ENCODE data around the gene MCOLN3.
A peak's percentile ranks its signal among the peaks of the same experiment; 100 is the strongest.

MCOLN3 gene, protein sequence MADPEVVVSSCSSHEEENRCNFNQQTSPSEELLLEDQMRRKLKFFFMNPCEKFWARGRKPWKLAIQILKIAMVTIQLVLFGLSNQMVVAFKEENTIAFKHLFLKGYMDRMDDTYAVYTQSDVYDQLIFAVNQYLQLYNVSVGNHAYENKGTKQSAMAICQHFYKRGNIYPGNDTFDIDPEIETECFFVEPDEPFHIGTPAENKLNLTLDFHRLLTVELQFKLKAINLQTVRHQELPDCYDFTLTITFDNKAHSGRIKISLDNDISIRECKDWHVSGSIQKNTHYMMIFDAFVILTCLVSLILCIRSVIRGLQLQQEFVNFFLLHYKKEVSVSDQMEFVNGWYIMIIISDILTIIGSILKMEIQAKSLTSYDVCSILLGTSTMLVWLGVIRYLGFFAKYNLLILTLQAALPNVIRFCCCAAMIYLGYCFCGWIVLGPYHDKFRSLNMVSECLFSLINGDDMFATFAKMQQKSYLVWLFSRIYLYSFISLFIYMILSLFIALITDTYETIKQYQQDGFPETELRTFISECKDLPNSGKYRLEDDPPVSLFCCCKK
- 17.7 to 57.7 (median 33.0) reads per million in 18 experiments for total RNA-seq

DNA sequence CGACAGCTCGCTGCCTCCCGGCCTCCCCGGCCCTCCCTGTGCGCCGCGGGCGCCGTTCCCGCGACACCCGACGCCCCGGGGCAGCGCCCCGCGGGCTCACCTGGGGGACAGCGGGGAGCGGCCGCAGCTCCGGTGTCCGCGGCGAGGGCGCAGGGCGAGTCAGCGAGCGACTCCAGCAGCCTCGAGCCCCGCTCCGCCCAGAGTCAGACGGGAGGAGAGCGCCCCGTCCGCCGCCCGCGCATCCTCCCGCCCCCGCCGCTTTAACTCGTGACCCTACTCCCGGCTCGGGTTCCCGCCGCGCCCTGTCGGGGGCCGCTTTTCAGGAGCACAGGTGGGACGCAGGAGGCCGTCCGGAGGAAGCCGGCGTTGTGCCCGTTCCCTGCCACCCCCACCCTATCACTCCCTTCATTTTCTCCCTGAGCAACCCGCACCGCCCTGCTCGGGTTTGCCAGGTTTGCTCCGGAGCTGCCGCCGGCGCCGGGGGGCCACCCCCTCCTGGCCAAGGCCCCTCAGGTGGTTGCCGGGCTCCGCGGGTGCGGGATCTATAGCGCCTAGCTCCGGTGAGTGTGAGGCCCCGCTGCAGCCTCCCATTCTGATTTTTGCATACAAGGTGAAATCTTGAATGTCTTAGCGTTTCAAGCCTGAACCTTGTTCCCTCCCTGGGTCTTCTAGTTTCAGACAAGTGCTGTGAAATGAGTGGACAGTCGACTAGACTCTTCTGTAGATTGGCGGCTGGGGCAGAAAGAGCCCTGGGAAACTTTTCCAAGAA lies at the start of gene MCOLN3:
TSS of gene MCOLN3 (minus strand) at position 205 of the 769 bp plus-strand sequence. CDS start 3,140 bp downstream, outside the sequence.
- peak in 1 of 2 donors; percentile 64 for DNase-seq

DNA sequence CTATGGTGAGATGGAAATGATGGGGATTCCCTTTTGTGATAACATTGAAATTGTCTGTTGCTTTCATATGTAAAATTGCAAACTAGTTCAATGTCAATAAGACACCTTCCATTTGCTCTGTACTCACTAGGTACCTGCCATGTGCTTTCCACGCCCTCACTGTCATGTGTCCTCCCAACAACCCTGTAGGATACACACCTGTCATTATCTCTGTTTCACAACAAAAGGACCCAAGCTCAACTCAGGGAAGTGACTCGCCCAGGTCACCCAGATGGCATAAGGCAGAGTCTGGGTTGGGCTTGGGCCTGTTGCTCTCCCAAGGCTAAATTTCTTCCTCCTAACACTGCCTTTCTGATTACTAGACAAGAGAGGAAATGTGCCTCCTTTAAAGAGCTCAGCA lies 45.3 kb upstream of the MCOLN3 start:
- DNase-seq, result no peak

DNA sequence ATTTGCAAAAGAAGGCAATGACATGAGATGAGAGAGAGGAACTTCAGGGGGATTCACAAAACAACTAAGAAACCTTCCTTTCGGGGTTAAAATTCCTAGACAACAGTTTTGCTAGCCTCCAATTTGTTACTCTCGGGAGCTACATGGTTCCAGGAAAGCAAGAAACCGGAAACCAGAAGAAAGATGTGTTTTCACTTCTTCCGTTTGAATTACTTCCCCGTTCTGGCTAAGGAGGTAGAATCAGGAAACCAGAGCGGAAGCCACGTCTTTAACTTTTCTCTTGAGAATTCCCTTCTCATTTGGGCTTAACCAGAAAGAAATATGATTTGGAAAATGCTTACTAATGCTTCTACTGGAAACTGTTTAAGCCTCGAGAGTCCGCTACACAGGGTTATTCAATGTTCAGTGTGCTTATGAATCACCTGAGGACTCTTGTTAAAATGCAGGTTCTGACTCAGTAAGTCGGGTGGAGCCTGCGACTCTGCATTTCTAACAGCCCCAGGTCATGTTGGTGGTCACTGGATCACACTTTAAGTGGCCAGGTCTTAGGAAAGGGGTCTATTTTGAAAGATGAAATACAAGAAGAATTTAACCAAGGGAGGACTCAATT lies 43.5 kb upstream of the MCOLN3 start:
- peak; percentile 11 to 23 for DNase-seq

DNA sequence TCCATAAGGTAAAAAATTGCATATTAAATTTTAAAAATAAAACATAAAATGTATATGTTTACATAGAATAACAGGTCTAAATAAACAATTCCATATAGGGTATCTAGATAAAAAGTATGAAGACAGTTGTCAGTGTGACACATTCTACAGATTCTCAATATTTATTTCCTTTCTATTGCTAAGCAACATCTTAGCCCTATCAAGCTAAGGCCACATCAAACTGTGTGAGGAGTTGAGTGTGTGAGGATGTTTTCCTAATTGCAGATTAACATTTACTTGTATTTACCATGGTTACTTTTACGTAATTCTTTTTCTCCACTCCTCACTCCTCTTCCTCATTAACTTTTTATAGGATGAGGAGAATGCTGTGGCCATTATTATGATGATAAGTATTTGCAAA lies 41.9 kb upstream of the MCOLN3 start:
- DNase-seq, result no peak

DNA sequence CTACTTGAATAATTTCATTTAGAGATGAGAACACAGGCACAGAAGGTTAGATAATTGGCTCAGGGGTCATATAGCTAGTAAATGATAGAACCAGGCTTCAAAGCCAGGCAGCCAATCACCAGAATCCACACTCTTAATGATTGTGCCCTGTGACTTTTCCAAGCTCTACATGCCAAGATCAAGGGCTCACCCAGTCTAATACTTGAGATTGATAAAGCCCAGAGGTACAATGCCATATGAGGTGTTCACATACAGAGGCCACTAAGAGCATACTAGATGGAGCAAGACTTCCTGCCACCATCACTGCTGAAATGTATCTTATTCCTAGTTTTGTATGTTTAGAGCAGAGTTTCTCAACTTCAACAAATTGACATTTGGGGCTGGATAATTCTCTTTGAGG lies 40.9 kb upstream of the MCOLN3 start:
- DNase-seq, result no peak

DNA sequence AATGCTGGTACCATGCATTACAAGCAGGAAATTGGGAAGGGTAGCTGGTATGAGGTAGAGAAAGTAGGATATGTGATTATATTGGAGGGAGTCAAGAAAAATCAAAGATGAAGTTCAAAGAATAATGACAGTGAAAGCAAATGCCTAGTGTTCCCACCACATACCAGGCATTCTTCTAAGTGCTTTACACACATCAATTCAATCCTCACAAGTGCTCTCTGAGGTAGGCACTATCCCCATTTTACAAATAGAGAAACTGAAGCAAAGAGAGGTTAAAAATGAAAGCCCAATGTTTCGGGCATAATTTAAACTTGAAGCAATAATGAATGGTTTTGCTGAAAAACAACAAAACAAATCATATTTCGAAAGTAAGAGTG lies 40.1 kb upstream of the MCOLN3 start:
- DNase-seq, result no peak

DNA sequence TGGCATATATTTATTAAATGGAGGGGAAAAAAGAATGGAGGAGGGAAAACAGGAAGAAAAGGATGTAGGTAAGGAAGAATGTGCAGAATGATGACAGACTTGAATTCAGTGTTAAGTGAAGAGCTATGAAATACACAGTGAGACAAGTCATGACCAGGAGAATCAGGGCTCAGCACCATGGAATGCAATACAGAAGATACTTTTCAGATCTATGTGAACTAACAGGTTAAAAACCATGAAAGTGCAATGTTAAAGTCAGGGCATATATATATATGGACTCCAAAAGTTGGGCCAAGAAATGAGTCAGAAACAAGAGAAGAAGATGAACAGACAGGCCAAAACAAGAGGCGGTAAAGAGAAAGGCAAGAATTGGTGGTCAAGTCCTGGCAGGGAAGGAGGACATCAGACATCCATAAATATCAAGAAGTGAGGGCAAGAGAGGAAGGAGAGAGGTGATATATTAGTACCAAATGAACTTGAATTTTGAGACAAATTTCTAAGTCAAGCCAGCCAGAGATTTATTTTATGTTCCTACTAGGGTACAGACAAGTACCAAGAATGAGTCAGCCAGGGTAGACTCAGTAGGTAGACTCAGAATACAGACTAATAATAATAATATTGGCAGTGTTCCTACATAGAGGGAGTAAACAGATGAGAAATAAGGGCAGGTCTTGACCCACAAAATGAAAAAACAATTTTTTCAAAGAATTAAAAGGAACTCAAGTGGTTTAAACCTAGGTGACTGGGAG lies 39.5 kb upstream of the MCOLN3 start:
- no peak for DNase-seq

DNA sequence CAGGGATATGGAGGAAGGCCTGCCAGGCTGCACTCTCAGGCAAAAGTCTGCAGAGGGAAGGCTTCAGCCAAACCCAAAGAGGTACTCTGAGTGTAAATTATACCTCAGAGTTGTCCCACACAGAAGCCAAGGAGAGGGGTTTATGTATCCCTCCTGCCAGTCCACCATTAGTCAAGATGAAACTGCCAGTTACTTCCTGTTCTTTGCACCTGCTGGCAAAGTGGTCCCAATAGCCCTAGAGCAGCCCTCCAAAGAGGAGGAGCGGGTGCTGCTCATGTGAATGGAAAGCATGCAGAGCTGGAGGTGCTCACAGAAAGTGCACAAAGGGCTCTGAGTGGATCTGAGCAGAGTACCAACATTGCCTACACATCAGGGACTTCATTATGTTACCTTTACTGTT lies 37.1 kb upstream of the MCOLN3 start:
- DNase-seq, result no peak

DNA sequence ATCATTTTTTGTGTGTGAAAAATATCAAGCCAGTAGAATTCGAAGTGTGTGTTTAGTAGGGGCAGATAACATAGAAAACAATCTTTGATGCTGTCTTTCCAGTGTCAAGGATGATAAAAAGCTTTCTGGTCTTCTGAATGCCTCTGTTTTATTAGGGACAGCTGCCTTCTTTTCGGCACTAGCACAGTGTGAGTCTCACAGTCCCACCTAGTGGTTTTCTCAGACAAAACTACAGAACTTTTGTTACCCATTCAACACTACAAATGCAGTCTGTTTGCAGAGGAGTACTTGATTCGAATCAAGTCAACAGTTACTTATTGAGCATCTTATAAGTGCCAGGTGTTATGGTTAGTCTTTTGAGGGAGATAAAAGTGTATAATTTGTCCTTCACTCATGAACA lies 30.6 kb upstream of the MCOLN3 start:
- DNase-seq, result peak; percentile 12 to 25

DNA sequence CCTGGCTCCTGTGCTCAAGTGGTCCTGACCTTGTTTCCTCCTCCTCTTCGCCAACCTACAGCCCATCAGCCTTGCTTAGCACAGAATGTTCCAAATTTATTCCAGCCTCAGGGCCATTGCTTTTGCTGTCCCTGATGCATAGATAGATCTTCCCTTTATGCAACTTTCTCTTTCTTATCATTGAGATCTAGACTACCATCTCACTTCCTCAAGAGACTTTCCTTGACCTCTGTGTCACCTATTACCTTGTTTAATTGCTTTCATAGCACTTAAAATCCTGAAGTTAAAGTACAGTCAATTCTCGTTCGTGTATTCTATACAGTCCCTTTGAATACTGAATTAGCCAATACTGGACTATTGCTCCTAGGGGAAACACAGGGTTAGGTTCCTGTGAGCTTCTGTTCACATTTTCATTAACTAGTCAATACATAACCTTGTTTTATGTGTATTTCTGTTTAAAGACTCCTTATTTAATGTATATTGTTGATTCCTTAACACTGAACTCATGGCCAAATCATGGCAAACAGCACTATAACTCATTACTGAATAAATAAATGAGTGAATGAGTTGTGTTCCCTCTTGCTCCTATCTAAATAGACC lies 26.2 kb upstream of the MCOLN3 start:
- DNase-seq, result no peak

DNA sequence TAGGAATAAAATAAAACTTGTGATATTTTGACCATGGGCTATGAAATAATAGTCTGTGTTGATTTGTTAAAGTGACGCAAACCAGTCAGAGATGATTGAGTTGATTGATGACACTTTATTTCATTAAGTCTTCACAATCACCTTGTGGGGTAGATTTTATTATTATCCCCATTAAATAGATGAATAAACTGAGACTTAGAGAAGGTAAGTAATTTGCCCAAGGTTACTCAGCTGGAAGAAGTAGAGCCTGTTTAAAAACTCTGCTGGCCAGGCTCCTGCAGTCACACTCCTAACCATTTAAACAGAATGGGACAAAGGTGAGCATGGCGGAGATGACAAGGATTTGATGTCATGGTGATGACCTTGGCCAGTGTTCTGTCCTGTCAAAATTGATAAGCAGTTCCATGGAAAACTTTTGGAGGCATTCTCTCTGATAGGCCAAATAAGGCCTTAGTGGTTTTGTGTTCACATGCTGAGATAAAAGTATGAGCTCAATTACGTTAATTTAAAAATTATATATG lies 22.7 kb upstream of the MCOLN3 start:
- no peak for DNase-seq

DNA sequence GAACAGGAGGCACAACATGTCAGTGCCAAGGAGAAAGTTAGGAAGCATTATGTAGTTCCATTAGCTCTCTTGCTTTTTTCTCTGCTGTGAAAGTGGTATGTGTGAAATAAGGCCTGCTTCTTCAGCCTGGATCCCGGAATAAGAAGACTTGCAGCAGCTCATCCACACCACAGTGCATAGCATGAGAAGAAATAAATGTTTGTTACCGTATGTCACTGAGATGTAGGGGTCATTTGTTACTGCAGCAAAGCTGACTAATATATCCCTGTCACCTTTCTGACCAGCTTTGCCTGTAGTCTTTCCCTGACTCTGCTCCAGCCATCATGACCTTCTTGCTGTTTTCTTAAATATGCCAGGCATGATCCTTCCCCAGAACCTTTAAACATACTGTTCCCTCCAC lies 20.5 kb upstream of the MCOLN3 start:
- DNase-seq, result no peak

DNA sequence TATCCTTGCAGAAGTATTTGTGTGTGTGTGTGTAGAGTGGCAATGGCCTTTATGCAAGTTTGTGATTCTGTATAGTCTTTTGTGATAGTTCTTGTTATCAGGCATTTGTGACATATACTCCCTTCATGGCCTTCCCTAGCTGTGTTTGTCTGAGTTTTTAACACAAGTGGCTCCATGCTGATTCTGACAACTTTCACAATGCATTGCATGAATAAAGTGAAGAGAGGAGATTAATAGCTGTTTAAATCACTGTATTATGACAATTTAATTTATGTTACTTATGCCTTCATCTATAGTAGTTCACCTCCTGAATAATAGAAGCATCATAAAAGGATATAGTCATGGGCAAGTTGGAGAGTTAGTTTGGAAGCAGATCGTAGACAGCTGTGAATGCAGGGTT lies 17.2 kb upstream of the MCOLN3 start:
- no peak for DNase-seq

DNA sequence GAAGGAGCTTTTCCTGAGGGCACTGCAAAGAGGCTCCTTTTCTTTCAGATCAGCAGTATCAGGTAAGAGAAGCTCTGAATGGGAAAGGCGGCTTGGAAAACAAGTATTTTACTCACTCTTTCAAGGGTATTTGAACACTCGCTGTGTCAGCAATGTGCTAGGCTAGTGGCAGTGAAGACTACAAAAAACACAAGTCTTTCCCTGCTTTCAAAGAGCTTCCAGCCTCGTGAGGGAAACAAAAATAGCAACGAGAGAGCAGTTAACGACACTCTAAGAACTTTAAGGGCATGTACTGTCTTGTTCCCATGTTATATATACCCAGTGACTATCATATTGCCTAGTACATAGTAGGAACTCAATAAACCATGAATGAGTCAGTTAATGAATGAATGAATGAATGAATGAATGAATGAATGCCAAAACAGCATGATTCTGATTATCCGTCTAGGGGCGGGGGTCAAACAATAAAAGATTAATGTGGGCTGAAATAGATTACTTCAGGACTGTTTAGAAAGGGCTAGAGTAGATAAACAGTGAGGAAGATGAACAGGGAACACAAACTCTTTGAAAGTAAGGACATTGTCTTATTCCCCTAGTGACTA lies 14.2 kb upstream of the MCOLN3 start:
- DNase-seq, result no peak

DNA sequence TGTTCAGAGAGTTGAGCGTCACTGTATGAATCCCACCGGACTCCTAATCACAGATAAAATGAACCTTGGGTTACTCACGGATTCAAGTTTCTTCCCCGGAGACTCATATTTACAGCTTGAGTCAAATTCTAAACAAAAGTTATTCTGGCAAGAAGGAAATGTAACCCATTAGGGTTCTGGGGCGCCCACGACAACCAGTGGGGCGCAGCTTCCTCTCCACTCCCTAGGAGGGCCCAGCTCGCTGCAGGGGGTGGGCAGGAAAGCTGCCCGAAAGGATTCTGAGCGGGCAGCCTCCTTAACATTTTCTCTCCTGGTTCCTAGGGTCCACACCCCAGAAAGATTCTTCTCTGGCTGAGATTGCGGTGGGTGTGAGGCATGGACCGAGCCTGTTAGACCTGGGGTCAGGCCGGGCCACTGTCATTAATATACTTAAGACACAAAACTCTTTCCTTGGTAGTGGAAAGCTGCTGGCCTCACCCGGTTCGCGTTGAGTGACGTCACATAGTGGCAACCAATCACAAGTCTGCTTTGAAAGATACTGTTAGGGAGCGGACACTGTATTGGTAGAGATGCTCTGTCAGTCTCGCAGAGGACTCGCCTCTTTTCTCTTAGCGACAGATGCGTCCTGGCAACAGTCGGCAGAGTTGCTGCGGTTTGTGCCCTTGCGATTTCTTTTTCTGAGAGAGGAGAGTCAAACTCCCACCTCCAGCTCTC lies 13.6 kb upstream of the MCOLN3 start:
- DNase-seq, result peak; percentile 98

DNA sequence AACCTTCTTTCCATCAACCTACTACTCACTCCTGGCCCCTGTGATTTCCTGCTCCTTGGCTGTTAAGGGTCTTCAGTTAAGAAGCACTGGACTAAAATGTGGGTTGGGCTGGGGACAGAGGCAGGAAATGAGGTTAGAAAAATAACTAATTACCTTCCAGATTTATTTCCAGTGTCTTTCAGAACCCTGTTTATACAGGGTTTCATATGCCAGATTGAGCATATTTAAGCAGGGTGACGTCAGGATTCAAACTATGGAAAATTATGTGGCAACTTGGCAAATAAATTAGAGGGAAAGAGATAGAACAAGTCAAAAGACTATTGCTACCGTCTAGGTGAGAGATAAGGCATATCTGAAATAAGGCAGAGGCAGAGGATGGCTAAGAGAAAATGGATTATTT lies 11.7 kb upstream of the MCOLN3 start:
- DNase-seq, result no peak

DNA sequence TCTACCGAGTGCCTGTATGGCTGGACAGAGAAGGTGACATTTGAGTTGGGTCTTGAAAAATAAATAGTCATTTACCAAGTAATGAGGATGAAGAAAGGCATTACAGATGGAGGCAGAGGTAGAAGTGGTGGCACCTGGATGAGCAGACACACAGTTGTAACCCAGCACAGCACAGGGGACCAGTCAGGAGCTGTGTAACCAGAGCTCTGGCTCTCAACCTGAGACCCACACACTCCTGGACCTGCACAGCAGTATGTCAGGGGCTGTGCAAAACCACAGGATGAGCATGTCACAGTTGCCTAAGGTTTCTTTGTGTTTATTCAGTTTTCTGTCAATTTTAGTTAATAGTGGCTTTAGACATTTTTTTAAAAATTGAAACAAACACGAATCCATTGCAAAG lies 11.3 kb upstream of the MCOLN3 start:
- DNase-seq, result no peak

DNA sequence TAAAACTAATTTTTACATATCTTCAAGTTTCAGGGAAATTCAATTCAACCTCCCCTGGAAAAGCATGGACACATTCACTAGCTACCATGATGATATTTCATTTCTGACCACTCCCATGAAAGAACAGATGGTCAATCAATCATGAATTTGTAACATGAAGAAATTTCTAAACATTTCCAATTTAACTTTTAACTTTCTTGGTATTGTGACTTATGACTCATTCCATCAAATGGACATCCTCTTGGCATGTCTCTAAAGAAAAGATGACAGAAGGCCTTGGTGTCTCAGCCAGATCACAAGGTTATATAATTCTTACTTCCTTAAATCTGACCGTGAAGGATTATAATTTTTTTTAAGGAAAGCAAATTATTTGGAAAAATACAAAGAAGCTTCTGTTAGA lies 10.5 kb upstream of the MCOLN3 start:
- DNase-seq, result peak; percentile 76 to 84

DNA sequence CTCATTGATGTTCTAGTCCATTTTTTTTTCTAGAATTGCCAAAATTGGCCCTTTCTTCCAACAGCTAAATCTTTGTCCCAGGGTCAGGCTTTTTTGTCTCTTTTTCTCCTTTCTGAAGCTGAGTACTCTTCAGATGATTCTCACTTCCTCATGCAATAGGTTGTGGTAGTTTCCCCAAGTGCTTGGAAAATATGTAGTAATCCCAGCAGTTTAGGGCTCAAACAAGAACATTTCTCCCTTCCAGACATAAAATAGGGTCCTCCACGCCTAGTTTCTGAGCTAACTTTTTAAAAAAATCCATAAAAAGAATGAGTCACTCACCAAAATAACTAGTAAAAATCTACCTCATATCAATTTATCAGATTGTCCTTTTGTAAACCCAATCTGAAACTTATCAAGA lies 10.0 kb upstream of the MCOLN3 start:
- peak; percentile 72 to 76 for DNase-seq

DNA sequence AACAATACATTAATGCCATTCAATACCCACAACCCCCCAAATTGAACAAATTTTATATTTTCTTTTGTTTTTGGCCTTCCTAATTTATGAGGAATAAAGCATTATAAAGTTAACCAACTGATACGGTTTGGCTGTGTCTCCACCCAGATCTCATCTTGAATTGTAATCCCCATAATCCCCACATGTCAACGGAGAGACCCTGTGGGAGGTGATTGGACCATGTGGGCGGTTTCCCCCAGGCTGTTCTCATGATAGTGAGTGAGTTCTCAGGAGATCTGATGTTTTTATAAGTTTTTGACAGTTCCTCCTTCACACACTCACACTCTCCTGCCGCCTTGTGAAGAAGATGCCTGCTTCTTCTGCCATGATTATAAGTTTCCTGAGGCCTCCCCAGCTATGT lies 6.4 kb upstream of the MCOLN3 start:
- DNase-seq, result no peak

DNA sequence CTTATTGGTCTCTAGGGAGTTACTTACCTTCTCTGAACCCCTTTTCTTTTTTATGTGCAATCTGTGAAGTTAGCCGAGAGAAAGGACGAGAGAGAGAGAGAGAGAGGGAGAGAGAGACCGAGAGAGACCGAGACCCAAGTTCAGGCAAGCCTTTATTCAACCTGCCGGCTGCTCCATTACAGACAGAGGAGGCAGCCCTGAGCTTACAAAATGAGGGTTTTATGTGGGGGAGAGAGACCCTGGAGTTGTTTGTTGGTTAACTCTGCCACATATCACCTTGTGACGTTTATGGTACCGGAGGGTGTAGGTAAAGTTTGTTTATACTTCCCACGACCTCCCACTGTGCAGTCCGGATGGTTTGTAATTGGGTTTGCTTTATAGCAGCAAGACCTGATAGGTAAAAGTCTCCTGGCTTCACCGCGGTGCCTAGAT lies 1.5 kb upstream of the MCOLN3 start:
- no peak for DNase-seq
